ENCODE measurements around the gene OR9G4.

OR9G4 gene

GRCh38 chr11:56748597-56748996 lies at the start of gene OR9G4:
TSS of gene OR9G4 (minus strand) at chr11:56748697. CDS start at chr11:56743766, 4,931 bp downstream.
- H3K4me1 ChIP-seq (ENCODE audit: insufficient read depth, insufficient read length) = no peaks in the 10 kb centered on the region
- H3K27me3 ChIP-seq (ENCODE audit: insufficient read depth, insufficient read length) = no peaks in the 10 kb centered on the region
- H3K4me3 ChIP-seq (ENCODE audit: insufficient read length, low read depth) = no peak within 1 kb of the TSS
- no peaks in the 10 kb centered on the region for H3K9me3 ChIP-seq (ENCODE audit: insufficient read depth, low read length)
- DNase-seq (ENCODE audit: low read depth, low spot score) = no peak
- TF ChIP-seq ZNF274 (IDR thresholded peaks at IDR 0.05; ENCODE audit: low read depth, low read length) (no peak), YY1 (IDR thresholded peaks at IDR 0.05; ENCODE audit: insufficient read depth, insufficient read length) (no peak), SUZ12 (IDR thresholded peaks at IDR 0.05; ENCODE audit: extremely low read depth, insufficient read depth, insufficient read length) (no peak)
- no peaks in the 10 kb centered on the region for H3K36me3 ChIP-seq (ENCODE audit: insufficient read depth, insufficient read length, low read length)
- no peak within 1 kb of the TSS for H3K9ac ChIP-seq (ENCODE audit: insufficient read length, low read depth)

DNA sequence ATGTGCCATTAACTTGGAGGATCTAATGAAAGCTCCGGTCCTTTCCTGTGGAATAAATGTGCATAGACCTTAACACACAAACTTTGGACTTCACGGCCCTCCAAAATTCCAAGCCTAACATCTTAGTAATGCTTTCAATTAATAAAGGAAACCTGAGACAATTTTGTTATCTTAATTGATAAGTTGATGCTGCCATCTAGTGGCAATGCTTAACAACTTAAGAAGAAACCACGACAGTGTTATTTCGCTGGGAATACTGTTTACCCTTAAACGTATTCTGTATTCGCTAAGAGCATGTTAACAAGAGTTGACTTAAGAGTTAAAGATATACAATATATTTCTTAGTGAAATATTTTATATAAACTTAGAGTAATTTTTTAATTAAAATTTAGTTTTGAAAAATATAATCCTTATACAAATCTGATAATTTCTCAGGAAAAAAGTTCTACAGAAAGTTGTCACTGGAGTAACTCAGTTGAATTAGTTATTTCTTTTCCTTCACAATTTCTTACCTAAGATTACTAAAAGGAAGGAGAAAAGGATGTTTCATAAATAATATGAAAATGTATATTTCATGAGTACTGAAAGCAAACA lies 35.0 kb upstream of the OR9G4 start:
- no peak for TF ChIP-seq YY1 (IDR thresholded peaks at IDR 0.05; ENCODE audit: insufficient read depth, insufficient read length)
- TF ChIP-seq SUZ12 (IDR thresholded peaks at IDR 0.05; ENCODE audit: extremely low read depth, insufficient read depth, insufficient read length) = no peak
- TF ChIP-seq ZNF274 (IDR thresholded peaks at IDR 0.05; ENCODE audit: low read depth, low read length) = no peak
- Histone ChIP-seq H3K4me1 (ENCODE audit: insufficient read depth, insufficient read length) (no peaks in the 10 kb centered on the region), H3K36me3 (ENCODE audit: insufficient read depth, insufficient read length, low read length) (no peaks in the 10 kb centered on the region), H3K9ac (ENCODE audit: insufficient read length, low read depth) (no peak overlapping the region), H3K27me3 (ENCODE audit: insufficient read depth, insufficient read length) (no peaks in the 10 kb centered on the region), H3K4me3 (ENCODE audit: insufficient read length, low read depth) (no peak overlapping the region), H3K9me3 (ENCODE audit: insufficient read depth, low read length) (0 out of 2 replicates have a peak, but pooled peaks cover 8% of the 10 kb centered on the region)
- DNase-seq (ENCODE audit: low read depth, low spot score) = peak; percentile 72

DNA sequence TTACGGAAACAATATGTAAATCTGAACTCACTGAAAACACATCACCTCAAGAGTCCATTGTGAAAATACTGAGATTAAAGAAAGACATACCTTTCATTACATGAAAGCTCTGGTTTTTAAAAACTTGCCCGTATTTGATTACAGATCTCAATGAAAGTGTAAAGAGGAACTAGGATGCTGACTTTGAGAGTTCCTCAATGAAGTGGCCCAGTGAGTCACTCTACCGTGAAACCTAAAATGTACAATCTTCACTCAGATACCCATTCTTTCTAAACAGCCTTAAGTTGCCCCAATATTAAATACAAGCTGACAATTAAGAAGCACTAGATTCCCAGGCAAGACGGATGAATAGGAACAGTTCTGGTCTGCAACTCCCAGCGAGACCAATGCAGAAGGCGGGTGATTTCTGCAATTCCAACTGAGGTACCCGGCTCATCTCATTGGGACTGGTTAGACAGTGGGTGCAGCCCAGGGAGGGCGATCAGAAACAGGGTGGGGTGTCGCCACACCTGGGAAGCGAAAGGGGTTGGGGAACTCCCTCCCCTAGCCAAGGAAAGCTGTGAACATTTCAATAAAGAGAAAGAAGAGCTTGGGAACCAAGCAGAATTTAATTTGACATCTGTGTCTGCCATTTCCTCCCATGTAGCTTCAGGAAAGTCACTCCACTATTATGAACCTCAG lies 33.8 kb upstream of the OR9G4 start:
- Histone ChIP-seq H3K9me3 (ENCODE audit: insufficient read depth, low read length) (0 out of 2 replicates have a peak, but pooled peaks cover 8% of the 10 kb centered on the region), H3K4me3 (ENCODE audit: insufficient read length, low read depth) (no peak overlapping the region), H3K4me1 (ENCODE audit: insufficient read depth, insufficient read length) (no peaks in the 10 kb centered on the region), H3K9ac (ENCODE audit: insufficient read length, low read depth) (no peak overlapping the region), H3K27me3 (ENCODE audit: insufficient read depth, insufficient read length) (no peaks in the 10 kb centered on the region), H3K36me3 (ENCODE audit: insufficient read depth, insufficient read length, low read length) (no peaks in the 10 kb centered on the region)
- TF ChIP-seq ZNF274 (IDR thresholded peaks at IDR 0.05; ENCODE audit: low read depth, low read length) = no peak
- no peak for TF ChIP-seq YY1 (IDR thresholded peaks at IDR 0.05; ENCODE audit: insufficient read depth, insufficient read length)
- no peak for TF ChIP-seq SUZ12 (IDR thresholded peaks at IDR 0.05; ENCODE audit: extremely low read depth, insufficient read depth, insufficient read length)
- DNase-seq (ENCODE audit: low read depth, low spot score) = no peak

DNA sequence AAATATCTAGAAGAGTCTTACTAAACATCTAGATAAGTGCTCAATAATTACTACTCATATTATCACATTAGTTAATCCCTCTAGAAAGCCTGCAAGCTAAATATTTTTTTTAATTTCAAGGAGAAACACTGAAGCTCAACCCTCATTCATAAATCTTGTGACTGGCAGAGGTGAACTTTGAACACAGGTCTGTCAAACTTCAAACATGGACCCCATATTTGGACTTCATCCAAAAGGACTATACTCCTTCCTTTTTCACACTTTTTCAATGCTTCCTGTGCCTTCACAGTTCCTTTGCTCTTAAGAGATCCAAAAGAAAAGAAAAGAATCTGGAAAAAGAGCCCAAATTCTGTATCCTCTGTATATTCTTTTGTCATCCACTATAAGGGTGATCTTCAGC lies 28.3 kb upstream of the OR9G4 start:
- Histone ChIP-seq H3K9ac (ENCODE audit: insufficient read length, low read depth) (no peak overlapping the region), H3K4me3 (ENCODE audit: insufficient read length, low read depth) (no peak overlapping the region), H3K9me3 (ENCODE audit: insufficient read depth, low read length) (no peaks in the 10 kb centered on the region), H3K36me3 (ENCODE audit: insufficient read depth, insufficient read length, low read length) (no peaks in the 10 kb centered on the region), H3K27me3 (ENCODE audit: insufficient read depth, insufficient read length) (no peaks in the 10 kb centered on the region), H3K4me1 (ENCODE audit: insufficient read depth, insufficient read length) (no peaks in the 10 kb centered on the region)
- DNase-seq (ENCODE audit: low read depth, low spot score) = no peak
- TF ChIP-seq ZNF274 (IDR thresholded peaks at IDR 0.05; ENCODE audit: low read depth, low read length) (no peak), SUZ12 (IDR thresholded peaks at IDR 0.05; ENCODE audit: extremely low read depth, insufficient read depth, insufficient read length) (no peak), YY1 (IDR thresholded peaks at IDR 0.05; ENCODE audit: insufficient read depth, insufficient read length) (no peak)

GRCh38 chr11:56764976-56765375 lies 16.5 kb upstream of the OR9G4 start:
- H3K9ac ChIP-seq (ENCODE audit: insufficient read length, low read depth) = no peak overlapping the region
- DNase-seq (ENCODE audit: low read depth, low spot score) = no peak
- TF ChIP-seq YY1 (IDR thresholded peaks at IDR 0.05; ENCODE audit: insufficient read depth, insufficient read length) = no peak
- TF ChIP-seq ZNF274 (IDR thresholded peaks at IDR 0.05; ENCODE audit: low read depth, low read length) = no peak
- no peak for TF ChIP-seq SUZ12 (IDR thresholded peaks at IDR 0.05; ENCODE audit: extremely low read depth, insufficient read depth, insufficient read length)

DNA sequence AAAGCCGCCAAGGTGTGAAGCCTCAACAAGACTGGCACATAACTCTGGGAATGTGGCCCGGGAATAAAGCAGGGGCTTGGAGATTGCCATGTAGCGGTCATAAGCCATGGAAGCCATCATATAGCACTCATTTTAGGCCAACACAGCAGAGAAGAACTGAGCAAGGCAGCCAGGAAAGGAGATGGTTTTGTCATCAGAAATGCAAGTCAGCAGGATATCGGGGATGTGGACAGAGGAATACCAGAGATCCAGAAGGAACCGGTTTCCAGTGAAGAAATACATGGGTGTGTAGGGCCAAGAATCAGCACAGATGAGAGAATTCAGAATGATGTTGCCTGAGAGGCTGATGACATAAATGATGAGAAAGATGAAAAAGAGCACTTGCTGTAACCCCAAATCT lies 3.0 kb upstream of the OR9G4 start:
- DNase-seq (ENCODE audit: low read depth, low spot score) = no peak
- H3K27me3 ChIP-seq (ENCODE audit: insufficient read depth, insufficient read length) = no peaks in the 10 kb centered on the region
- TF ChIP-seq YY1 (IDR thresholded peaks at IDR 0.05; ENCODE audit: insufficient read depth, insufficient read length) (no peak), SUZ12 (IDR thresholded peaks at IDR 0.05; ENCODE audit: extremely low read depth, insufficient read depth, insufficient read length) (no peak), ZNF274 (IDR thresholded peaks at IDR 0.05; ENCODE audit: low read depth, low read length) (no peak)

More at GRCh38 chr11:56764976-56765375, 16.5 kb upstream of the OR9G4 start:
- Histone ChIP-seq H3K4me1 (ENCODE audit: insufficient read depth, insufficient read length) (no peaks in the 10 kb centered on the region), H3K9me3 (ENCODE audit: insufficient read depth, low read length) (no peaks in the 10 kb centered on the region), H3K27me3 (ENCODE audit: insufficient read depth, insufficient read length) (no peaks in the 10 kb centered on the region), H3K4me3 (ENCODE audit: insufficient read length, low read depth) (no peak overlapping the region), H3K36me3 (ENCODE audit: insufficient read depth, insufficient read length, low read length) (no peaks in the 10 kb centered on the region)

DNA sequence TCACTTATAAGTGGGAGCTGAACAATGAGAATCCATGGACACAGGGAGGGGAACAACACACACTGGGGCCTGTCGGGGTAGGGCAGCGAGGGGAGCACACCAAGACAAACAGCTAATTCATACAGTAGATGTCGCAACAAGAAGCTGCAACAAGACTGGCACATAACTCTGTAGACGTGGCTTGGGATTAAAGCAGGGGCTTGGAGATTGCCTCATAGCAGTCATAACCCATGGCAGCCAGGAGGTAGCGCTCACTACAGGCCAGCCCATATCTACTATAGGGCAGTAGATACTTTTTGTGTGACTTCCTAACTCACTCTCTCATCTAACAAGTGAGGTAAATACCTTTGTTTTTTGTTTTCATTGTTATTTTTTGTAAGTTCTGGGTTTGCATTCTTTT lies 1.7 kb upstream of the OR9G4 start:
- Histone ChIP-seq H3K27me3 (ENCODE audit: insufficient read depth, insufficient read length) (no peaks in the 10 kb centered on the region), H3K4me1 (ENCODE audit: insufficient read depth, insufficient read length) (no peaks in the 10 kb centered on the region), H3K4me3 (ENCODE audit: insufficient read length, low read depth) (no peak overlapping the region), H3K36me3 (ENCODE audit: insufficient read depth, insufficient read length, low read length) (no peaks in the 10 kb centered on the region), H3K9me3 (ENCODE audit: insufficient read depth, low read length) (no peaks in the 10 kb centered on the region), H3K9ac (ENCODE audit: insufficient read length, low read depth) (no peak overlapping the region)
- no peak for DNase-seq (ENCODE audit: low read depth, low spot score)
- TF ChIP-seq ZNF274 (IDR thresholded peaks at IDR 0.05; ENCODE audit: low read depth, low read length) (no peak), SUZ12 (IDR thresholded peaks at IDR 0.05; ENCODE audit: extremely low read depth, insufficient read depth, insufficient read length) (no peak), YY1 (IDR thresholded peaks at IDR 0.05; ENCODE audit: insufficient read depth, insufficient read length) (no peak)

More for the DNA sequence above, 3.0 kb upstream of the OR9G4 start:
- Histone ChIP-seq H3K9me3 (ENCODE audit: insufficient read depth, low read length) (no peaks in the 10 kb centered on the region), H3K4me3 (ENCODE audit: insufficient read length, low read depth) (no peak overlapping the region), H3K36me3 (ENCODE audit: insufficient read depth, insufficient read length, low read length) (no peaks in the 10 kb centered on the region), H3K9ac (ENCODE audit: insufficient read length, low read depth) (no peak overlapping the region), H3K4me1 (ENCODE audit: insufficient read depth, insufficient read length) (no peaks in the 10 kb centered on the region)

All from NT2/D1 (cell line).